NCI-H146 treated with DMSO at 0.1 percent for 48 hours (cell line): Measurements from ENCODE around the gene C2CD2L.
"Not testable (repeated sequence)": the region's sequence is repeated elsewhere in the genome, so short reads cannot be mapped to it uniquely, and the experiment has no call there.

Source experiments
- DNase-seq: peaks from one replicate; lab custom pipeline; 2025; ENCODE audit not compliant: unreplicated experiment; lab: John Stamatoyannopoulos, UW

Gene C2CD2L

DNA sequence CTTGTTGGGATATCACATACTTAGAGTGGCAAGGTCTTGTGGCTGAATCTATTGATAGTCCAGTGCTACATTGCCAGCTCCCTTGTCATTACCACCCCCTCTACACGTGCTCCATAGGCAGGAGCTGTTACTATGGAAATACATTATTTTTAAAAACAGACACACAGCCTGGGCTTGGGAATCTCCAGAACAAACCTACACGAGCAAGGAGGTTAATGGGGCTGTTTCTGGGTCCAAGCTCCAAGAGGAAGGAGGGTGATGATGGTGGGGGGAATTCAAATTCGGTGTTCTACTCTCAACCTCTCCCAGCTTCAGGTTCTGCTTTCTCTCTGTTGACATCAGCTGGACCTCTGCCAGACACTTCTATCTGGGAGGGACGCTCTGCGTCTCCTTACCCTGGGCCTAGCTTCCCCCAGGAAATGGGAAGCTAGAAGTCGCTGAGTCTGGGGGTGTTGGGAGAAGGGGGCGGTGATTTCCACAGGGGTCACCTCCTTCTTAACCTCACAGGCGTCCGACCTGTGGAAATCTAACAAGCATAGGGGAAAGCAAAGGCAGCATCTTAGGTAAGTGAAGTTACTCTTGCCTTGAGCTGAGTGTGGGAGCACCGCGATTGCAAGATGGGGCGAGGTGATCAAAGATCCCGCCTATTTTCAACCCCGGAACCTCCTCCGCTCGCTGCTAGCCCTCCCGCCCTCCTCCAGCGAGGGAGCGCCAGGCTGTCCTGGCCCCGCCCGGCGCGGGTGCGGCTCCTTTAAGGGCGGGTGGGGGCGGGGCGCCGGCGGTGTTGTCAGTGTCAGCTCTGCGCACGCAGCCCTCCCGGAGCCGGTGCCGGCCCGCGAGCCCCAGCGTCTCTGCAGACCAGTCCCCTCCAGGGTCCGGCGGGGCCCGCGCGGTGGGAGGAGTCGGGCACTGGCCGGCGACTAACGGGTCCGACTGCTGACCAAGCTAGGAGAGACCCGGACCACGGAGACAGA, at the start of gene C2CD2L:
Gene C2CD2L, plus strand, starts transcription at position 781 of the 974 bp plus-strand sequence. CDS start 398 bp downstream, outside the sequence.
- DNase-seq: peak; percentile 79

DNA sequence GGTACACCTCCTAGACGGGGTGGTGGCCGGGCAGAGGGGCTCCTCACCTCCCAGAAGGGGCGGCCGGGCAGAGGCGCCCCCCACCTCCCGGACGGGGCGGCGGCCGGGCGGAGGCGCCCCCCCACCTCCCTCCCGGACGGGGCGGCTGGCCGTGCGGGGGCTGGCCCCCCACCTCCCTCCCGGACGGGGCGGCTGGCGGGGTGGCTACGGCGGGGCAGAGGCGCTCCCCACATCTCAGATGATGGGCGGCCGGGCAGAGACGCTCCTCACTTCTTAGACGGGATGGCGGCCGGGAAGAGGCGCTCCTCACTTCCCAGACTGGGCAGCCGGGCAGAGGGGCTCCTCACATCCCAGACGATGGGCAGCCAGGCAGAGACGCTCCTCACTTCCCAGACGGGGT, 48.0 kb upstream of the C2CD2L start:
- not testable (repeated sequence) for DNase-seq

DNA sequence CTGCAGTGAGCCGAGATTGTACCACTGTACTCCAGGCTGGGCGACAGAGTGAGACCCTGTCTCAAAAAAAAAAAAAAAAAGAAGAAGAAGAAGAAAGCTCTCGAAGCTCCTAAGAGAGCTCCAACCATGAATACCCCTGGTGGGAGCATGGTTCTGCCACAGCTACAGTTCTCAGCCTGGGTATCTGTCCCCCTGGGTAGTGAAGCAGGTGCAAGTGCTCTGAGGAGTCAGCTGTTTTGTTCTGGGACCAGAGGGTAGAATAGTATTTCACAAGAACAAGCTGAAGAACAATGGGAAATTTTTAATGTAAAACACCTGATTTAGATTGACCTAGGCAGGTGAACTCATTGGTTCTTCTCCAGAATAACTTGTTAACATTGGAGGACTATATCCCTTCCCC, 45.9 kb upstream of the C2CD2L start:
- no peak for DNase-seq

DNA sequence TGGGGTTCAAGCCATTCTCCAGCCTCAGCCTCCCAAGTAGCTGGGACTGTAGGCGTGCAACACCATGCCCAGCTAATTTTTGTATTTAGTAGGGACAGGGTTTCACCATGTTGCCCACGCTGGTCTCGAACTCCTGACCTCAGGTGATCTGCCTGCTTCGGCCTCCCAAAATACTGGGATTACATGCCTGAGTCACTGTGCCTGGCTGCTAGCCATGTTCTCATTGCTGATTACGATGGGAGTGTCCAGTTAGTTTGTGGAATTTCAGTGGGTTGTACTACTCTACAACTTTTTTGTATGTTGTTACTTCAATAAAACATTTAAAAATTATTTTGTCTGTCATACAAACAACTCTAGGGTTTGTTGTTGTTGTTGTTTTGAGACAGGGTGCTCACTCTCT, 44.4 kb upstream of the C2CD2L start:
- DNase-seq: no peak

DNA sequence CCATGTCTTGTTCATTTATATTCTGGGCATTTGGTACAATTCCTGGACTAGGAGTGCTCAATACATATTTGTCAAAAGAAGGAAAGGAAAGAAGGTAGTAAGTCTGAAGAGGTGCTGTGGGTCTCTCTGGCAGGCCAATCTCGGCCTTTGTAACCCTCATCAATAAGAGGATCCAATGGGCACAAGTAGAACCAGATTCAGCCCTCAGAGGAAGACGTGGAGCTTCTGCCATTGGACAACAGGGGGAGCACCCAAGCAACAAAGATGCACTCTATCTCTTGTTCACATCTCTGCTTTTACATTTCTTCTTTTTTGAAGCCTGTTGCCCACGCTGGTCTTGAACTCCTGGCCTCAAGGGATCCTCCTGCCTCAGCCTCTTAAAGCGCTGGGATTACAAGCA, 41.8 kb upstream of the C2CD2L start:
- peak; percentile 6 for DNase-seq

DNA sequence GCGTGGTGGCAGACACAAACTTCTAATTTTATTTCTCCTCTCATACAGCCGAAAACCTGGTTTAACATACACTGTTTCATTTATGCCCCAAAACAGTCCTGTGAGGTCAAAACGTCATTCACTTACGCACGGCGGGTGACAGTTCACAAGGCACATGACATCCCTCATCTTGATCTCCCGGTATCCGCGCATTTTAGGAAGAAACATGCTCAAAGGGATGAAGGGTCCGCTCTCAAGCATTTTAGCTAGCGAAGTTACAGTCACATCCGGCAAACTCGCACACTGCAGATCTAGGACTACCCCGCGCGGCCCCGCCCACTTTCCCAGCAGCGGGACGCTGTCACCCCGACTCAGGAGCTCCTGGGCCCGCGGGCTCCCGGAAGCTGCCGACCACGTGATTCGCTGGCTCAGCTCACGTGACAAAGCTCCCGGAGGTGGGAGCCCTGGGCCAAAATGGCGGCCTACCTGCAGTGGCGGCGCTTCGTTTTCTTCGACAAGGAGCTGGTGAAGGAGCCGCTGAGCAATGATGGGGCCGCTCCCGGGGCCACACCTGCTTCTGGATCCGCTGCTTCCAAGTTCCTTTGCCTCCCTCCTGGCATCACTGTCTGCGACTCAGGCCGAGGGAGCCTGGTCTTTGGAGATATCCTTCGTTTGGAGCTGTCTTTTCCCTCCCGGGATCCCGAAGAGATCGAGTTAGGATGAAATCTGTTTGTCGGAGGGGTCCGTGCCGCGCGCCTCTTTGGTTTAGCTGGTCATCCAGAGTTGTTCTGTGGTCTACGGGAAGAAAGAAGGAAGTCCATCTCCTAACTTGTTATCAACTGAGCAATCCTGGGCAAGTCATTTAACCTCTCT, 39.5 kb upstream of the C2CD2L start, which contains the start of gene VPS11:
Gene VPS11, plus strand, starts transcription at position 448 of the 852 bp plus-strand sequence. Its CDS starts 6 bp downstream, at position 454.
- peak; percentile 89 for DNase-seq

DNA sequence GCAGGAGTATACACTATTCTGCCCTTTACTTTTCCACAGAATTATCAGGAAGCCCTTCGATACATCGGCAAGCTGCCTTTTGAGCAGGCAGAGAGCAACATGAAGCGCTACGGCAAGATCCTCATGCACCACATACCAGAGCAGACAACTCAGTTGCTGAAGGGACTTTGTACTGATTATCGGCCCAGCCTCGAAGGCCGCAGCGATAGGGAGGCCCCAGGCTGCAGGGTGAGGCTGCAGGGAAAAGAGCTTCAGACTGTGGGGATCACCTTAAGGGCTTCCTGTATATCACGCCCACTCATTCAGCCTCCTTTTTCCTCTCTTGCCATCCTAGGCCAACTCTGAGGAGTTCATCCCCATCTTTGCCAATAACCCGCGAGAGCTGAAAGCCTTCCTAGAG, 29.3 kb upstream of the C2CD2L start:
- no peak for DNase-seq

DNA sequence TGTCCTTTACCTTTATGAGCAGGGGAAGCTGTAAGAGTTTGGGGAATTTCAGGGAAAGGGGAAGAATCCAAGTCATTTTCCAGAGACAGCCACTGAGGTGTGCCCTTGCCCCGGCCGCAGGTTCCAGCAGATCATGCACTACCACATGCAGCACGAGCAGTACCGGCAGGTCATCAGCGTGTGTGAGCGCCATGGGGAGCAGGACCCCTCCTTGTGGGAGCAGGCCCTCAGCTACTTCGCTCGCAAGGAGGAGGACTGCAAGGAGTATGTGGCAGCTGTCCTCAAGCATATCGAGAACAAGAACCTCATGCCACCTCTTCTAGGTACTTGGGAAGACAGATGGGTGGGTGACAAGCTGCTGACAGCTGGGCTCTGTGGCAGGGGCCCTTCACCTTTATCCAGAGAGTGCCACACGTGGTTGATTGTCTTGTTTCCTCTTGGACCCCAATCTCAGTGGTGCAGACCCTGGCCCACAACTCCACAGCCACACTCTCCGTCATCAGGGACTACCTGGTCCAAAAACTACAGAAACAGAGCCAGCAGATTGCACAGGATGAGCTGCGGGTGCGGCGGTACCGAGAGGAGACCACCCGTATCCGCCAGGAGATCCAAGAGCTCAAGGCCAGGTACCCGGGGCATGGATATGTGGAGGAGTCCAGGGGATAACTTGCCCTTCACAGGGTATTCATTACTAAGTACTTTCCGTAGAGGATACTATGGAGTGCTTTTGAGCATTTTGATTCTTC, 28.3 kb upstream of the C2CD2L start:
- DNase-seq: no peak

DNA sequence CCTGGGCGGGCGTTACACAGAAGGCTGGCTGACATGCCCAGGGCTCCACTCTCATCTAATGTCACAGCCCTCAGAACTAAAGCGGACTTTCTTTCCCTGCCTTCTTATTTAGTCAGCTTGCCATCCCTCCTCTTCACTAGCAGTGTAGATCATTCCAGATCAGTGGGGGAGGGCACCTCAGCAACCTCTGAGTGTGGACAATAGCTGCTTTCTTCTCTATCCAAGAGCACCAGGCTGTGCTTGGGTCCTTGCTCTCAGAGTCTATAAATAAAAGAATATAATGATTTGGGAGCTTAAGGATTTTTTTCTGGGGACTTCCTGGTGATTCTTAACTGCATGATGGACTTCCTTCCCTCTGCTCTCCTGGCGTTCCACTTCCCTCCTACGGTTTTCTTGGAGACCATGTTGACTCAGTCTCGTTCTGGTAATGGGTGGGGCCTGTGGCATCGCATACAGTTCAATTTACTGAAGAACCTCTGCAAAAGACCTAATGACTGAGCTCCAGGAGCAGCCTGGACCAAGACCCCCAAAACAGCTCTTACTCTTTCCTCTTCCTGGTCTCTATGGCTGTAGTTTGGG, 25.4 kb upstream of the C2CD2L start:
- no peak for DNase-seq

DNA sequence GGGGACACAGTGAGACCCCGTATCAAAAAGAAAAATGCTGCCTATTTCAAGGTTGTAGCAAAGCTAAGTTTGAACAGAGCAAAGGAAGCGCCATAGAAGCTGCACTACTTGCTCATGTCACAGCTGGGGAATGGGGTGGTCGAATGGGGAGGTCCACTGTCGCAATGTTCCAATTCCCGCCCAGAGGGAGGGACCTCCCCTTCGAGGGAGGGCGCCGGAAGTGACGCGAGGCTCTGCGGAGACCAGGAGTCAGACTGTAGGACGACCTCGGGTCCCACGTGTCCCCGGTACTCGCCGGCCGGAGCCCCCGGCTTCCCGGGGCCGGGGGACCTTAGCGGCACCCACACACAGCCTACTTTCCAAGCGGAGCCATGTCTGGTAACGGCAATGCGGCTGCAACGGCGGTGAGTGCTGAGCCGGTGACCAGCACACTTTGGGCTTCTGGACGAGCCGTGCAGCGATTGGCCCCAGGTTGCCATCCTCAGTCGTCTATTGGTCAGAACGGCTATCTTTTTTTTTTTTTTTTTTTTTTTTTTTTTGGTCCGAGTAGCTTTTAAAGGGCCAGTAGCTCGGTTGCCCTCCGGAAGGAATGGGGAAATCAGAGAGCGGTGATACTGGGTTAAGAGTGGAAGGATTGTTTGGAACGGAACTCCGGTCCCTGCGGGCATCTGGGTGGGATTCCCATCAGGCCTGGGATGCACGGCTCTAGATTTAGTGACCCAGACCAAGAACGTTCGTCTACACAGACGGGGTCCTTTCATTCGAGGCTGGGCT, 22.3 kb upstream of the C2CD2L start, which contains the start of gene HMBS:
Gene HMBS, plus strand, starts transcription at position 219 of the 774 bp plus-strand sequence. Its CDS starts 153 bp downstream, at position 372.
- DNase-seq: peak; percentile 93

DNA sequence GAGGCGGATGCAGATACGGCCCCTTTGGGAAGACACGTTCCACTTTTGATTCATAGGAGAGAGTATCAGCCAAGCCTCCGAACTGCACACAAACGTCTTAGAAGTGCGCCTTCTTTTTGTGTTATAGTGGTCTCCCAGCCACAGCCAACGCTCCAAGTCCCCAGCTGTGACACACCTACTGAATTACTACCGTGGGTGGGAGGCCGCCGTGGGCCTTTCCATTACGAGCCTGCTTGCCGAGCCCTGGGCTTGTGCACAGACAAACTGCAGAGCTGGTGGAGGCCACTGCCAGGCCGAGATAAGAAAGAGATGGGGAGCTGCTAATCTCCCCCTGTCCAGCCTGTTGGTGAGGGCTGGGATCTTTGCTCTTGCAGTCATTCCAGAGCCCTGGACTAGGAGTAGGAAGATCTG, 21.7 kb upstream of the C2CD2L start:
- DNase-seq: peak; percentile 59

DNA sequence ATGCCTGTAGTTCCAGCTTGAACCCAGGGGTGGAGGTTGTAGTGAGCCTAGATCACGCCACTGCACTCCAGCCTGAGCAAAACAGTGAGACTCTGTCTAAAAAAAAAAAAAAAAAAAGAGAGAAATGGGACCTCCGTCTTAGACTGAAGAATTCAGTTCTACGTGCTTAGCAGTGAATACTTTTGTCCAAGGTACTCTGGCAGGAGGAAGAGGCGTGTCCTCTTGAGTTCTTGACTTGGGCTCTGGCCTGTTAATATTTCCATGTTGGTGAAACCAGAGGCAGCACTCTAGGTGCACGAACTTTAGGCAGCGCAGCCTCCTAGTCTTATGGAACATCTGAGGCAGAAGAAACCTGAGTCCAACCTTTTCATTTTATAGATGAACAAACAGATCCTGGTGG, 20.0 kb upstream of the C2CD2L start:
- no peak for DNase-seq

DNA sequence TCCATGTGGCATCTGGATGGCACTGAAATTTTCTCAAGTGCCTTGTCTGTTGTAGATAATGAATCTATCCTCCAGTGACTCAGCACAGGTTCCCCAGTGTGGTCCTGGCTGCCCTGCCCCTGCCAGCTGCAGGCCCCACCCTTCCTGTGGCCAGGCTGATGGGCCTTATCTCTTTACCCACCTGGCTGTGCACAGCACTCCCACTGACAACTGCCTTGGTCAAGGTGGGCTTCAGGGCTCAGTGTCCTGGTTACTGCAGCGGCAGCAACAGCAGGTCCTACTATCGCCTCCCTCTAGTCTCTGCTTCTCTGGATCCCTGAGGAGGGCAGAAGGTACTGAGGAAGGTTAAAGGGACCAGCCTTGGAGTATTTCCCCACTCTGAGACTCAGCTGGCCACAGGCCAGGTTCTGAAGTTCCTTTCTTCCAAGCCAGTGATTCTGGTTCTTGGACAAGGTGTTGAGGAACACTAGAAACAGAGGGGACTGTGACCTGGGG, 19.4 kb upstream of the C2CD2L start:
- no peak for DNase-seq

DNA sequence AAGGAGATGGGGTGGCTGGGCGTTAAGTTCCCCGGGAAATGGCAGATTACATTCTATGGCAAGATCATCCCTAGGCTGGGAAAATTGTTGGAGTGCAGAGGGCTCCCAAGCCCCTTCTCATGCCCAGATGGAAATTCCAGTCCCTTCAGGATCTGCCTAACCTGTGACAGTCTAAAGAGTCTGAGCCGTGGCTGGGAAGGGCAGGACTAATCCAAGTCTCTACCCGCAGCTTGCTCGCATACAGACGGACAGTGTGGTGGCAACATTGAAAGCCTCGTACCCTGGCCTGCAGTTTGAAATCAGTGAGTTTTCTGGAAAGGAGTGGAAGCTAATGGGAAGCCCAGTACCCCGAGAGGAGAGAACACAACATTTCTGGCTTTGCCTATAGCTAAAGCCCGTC, 18.7 kb upstream of the C2CD2L start:
- no peak for DNase-seq

DNA sequence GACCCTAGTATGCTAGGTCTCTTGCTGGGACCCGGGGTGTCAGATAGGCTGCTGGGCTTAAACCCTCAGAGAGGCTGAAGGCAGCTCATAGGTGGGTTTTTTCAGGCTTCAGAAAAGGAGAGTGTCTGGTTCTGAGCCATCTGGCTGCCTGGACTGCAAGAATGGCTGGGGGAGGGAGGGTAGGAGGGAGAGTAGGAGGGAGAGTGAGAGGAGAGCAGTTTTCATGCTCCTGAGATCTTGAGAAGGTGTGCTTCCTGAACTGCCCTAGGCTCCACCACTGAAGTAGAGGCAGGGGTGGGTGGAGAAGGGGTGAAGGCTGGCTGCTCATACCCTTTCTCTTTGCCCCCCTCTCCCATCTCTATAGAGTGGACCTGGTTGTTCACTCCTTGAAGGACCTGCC, 17.8 kb upstream of the C2CD2L start:
- no peak for DNase-seq

DNA sequence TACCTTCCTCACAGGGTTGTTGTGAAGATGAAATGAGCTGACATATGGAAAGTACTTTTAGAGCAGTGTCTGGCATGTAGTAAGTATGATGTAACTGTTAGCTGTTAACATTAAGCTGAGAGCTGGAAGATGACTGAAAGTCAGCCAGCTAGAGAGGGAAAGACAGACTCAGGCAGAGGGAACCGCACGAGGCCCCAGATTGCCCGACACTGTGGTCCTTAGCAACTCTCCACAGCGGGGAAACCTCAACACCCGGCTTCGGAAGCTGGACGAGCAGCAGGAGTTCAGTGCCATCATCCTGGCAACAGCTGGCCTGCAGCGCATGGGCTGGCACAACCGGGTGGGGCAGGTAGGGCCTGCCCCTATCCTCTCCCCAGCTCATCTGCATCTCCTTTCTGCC, 16.0 kb upstream of the C2CD2L start:
- no peak for DNase-seq

DNA sequence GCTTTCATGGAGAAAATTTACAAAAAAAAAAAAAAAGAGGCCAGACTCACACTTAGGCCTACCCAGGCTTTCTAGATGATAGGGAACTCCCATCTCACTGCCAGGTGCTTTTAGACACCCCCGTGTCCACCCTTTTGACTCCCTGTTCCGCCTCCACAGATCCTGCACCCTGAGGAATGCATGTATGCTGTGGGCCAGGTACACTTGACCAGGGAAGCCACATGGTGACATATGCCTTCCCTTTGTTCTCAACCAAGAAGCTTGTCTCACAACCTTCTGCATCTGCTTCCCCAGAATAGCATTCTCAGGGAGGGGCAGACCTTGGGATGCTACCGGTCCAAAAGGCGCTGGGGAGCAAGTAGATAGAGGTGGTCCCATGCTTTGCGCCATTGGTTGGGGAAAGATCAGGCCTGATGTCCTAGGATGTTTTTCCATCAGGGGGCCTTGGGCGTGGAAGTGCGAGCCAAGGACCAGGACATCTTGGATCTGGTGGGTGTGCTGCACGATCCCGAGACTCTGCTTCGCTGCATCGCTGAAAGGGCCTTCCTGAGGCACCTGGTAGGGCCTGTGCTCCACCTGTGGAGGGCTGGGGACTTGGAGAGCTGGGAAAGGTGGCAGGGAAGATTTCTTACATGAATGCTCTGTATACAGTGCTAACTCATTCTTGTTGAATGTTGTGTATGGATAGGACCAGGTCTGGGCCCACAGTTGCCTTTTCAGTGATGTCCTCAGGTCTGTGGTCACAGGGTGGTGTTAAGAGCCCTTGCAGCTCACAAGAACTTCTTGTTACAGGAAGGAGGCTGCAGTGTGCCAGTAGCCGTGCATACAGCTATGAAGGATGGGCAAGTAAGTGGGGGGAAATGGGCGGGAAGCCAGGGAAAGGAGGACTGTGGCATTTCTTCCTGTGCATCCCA, 14.9 kb upstream of the C2CD2L start:
- DNase-seq: no peak
